Activated naive CD8-positive, alpha-beta T cell treated with anti-CD3 and anti-CD28 coated beads for 36 hours (primary cell): ENCODE results near the gene CAMK2N1. TPM values are rescaled to one million over a fixed set of nuclear protein-coding genes. Genes with fewer than 3 reads are reported as not detected.
"Not testable (repeated sequence)": the region's sequence is repeated elsewhere in the genome, so short reads cannot be mapped to it uniquely, and the experiment has no call there.

ENCODE experiments used
- DNase-seq: peaks from one replicate; pipeline ENCODE4 v3.0.0; 2021
- H3K27ac Mint-ChIP-seq: one replicate; pipeline ENCODE4 v1.8.0; 2022; ENCODE audit warnings: mild to moderate bottlenecking, moderate library complexity, mixed read lengths
- H3K27me3 Mint-ChIP-seq: one replicate; pipeline ENCODE4 v1.8.0; 2022; ENCODE audit warnings: mild to moderate bottlenecking, mixed read lengths
- H3K36me3 Mint-ChIP-seq: one replicate; pipeline ENCODE4 v1.8.0; 2021; ENCODE audit warnings: mild to moderate bottlenecking, mixed read lengths
- H3K4me1 Mint-ChIP-seq: one replicate; pipeline ENCODE4 v1.8.0; 2021; ENCODE audit warnings: mixed read lengths
- H3K4me3 Mint-ChIP-seq: one replicate; pipeline ENCODE4 v1.8.0; 2022; ENCODE audit warnings: mild to moderate bottlenecking, moderate library complexity, mixed read lengths
- H3K9me3 Mint-ChIP-seq: one replicate; pipeline ENCODE4 v1.8.0; 2022; ENCODE audit warnings: mixed read lengths
- total RNA-seq, 2 experiments: library from RNA; stranded (reverse); gene quantifications; one replicate each; pipeline ENCODE4 v1.2.3, GENCODE V29; 2021

Gene CAMK2N1
- total RNA-seq, 2 experiments from 2014 or later, result 0.25 to 0.52 TPM

- no peak for DNase-seq
- H3K27ac Mint-ChIP-seq, result no peak overlapping the region
- H3K27me3 Mint-ChIP-seq, result no peaks in the 10 kb centered on the region
- no peak overlapping the region for H3K4me3 Mint-ChIP-seq
- H3K9me3 Mint-ChIP-seq, result no peaks in the 10 kb centered on the region
- peaks cover 3% of the 10 kb centered on the region for H3K36me3 Mint-ChIP-seq
- H3K4me1 Mint-ChIP-seq, result peaks cover 13% of the 10 kb centered on the region
These were observed 19.5 kb upstream of the CAMK2N1 start for GRCh38 chr1:20505488-20505887.

- H3K4me1 Mint-ChIP-seq, result peaks cover 24% of the 10 kb centered on the region
- no peaks in the 10 kb centered on the region for H3K9me3 Mint-ChIP-seq
- H3K27ac Mint-ChIP-seq, result no peak overlapping the region
- H3K4me3 Mint-ChIP-seq, result no peak overlapping the region
- DNase-seq, result no peak
- H3K27me3 Mint-ChIP-seq, result no peaks in the 10 kb centered on the region
- H3K36me3 Mint-ChIP-seq, result peaks cover 10% of the 10 kb centered on the region
These were observed 14.7 kb upstream of the CAMK2N1 start for GRCh38 chr1:20500716-20501115.

- H3K27me3 Mint-ChIP-seq, result no peaks in the 10 kb centered on the region
- peaks cover 10% of the 10 kb centered on the region for H3K36me3 Mint-ChIP-seq
- no peak for DNase-seq
- peaks cover 31% of the 10 kb centered on the region for H3K4me1 Mint-ChIP-seq
- H3K9me3 Mint-ChIP-seq, result no peaks in the 10 kb centered on the region
- no peak overlapping the region for H3K27ac Mint-ChIP-seq
- no peak overlapping the region for H3K4me3 Mint-ChIP-seq
These were observed 13.7 kb upstream of the CAMK2N1 start for GRCh38 chr1:20499718-20500117.

- Mint-ChIP-seq H3K36me3 (peaks cover 8% of the 10 kb centered on the region), H3K27ac (no peak overlapping the region), H3K4me3 (no peak overlapping the region), H3K9me3 (no peaks in the 10 kb centered on the region), H3K4me1 (peaks cover 30% of the 10 kb centered on the region), H3K27me3 (no peaks in the 10 kb centered on the region)
- DNase-seq, result no peak
These were observed 13.1 kb upstream of the CAMK2N1 start for GRCh38 chr1:20499105-20499504.

- no peak overlapping the region for H3K27ac Mint-ChIP-seq
- H3K4me1 Mint-ChIP-seq, result peaks cover 28% of the 10 kb centered on the region
- H3K36me3 Mint-ChIP-seq, result peaks cover 7% of the 10 kb centered on the region
- H3K27me3 Mint-ChIP-seq, result no peaks in the 10 kb centered on the region
- no peak overlapping the region for H3K4me3 Mint-ChIP-seq
- no peaks in the 10 kb centered on the region for H3K9me3 Mint-ChIP-seq
- DNase-seq, result no peak
These were observed 12.1 kb upstream of the CAMK2N1 start for GRCh38 chr1:20498116-20498515.

GRCh38 chr1:20497506-20497905, 11.5 kb upstream of the CAMK2N1 start:
- Mint-ChIP-seq H3K4me1 (peaks cover 28% of the 10 kb centered on the region), H3K9me3 (no peaks in the 10 kb centered on the region), H3K36me3 (peaks cover 7% of the 10 kb centered on the region), H3K4me3 (no peak overlapping the region), H3K27me3 (no peaks in the 10 kb centered on the region), H3K27ac (no peak overlapping the region)
- no peak for DNase-seq

- DNase-seq, H3K9me3 Mint-ChIP-seq, H3K27me3 Mint-ChIP-seq, H3K4me3 Mint-ChIP-seq, H3K36me3 Mint-ChIP-seq: not testable (repeated sequence)
- H3K27ac Mint-ChIP-seq, result peak overlapping the region; percentile 3
- peaks cover 28% of the 10 kb centered on the region for H3K4me1 Mint-ChIP-seq
These were observed 10.8 kb upstream of the CAMK2N1 start for GRCh38 chr1:20496725-20497383.

- H3K27ac Mint-ChIP-seq, result peak overlapping the region; percentile 42
- peak; percentile 46 for DNase-seq
- H3K27me3 Mint-ChIP-seq, result no peaks in the 10 kb centered on the region
- H3K9me3 Mint-ChIP-seq, result no peaks in the 10 kb centered on the region
- peaks cover 7% of the 10 kb centered on the region for H3K36me3 Mint-ChIP-seq
- H3K4me3 Mint-ChIP-seq, result no peak overlapping the region
- H3K4me1 Mint-ChIP-seq, result peaks cover 28% of the 10 kb centered on the region
These were observed 10.2 kb upstream of the CAMK2N1 start for GRCh38 chr1:20496241-20496661.

GRCh38 chr1:20495661-20496060, 9.7 kb upstream of the CAMK2N1 start:
- no peaks in the 10 kb centered on the region for H3K27me3 Mint-ChIP-seq
- peaks cover 28% of the 10 kb centered on the region for H3K4me1 Mint-ChIP-seq
- no peak overlapping the region for H3K4me3 Mint-ChIP-seq
- H3K36me3 Mint-ChIP-seq, result peaks cover 7% of the 10 kb centered on the region
- peak overlapping the region; percentile 42 for H3K27ac Mint-ChIP-seq
- no peak for DNase-seq
- H3K9me3 Mint-ChIP-seq, result no peaks in the 10 kb centered on the region

GRCh38 chr1:20494609-20495311, 8.8 kb upstream of the CAMK2N1 start:
- no peaks in the 10 kb centered on the region for H3K9me3 Mint-ChIP-seq
- peaks cover 3% of the 10 kb centered on the region for H3K27me3 Mint-ChIP-seq
- no peak overlapping the region for H3K4me3 Mint-ChIP-seq
- H3K36me3 Mint-ChIP-seq, result peaks cover 7% of the 10 kb centered on the region
- H3K27ac Mint-ChIP-seq, result no peak overlapping the region
- DNase-seq, result no peak
- H3K4me1 Mint-ChIP-seq, result peaks cover 28% of the 10 kb centered on the region

GRCh38 chr1:20493839-20494608, 8.0 kb upstream of the CAMK2N1 start:
- Mint-ChIP-seq H3K4me1 (peaks cover 28% of the 10 kb centered on the region), H3K27me3 (peaks cover 10% of the 10 kb centered on the region), H3K27ac (no peak overlapping the region), H3K36me3 (peaks cover 7% of the 10 kb centered on the region), H3K9me3 (no peaks in the 10 kb centered on the region), H3K4me3 (no peak overlapping the region)
- peak; percentile 74 for DNase-seq

- Mint-ChIP-seq H3K27me3 (peaks cover 16% of the 10 kb centered on the region), H3K27ac (no peak overlapping the region), H3K36me3 (peaks cover 7% of the 10 kb centered on the region), H3K4me1 (peaks cover 28% of the 10 kb centered on the region), H3K4me3 (no peak overlapping the region), H3K9me3 (no peaks in the 10 kb centered on the region)
- DNase-seq, result no peak
These were observed 7.3 kb upstream of the CAMK2N1 start for GRCh38 chr1:20493309-20493708.

- Mint-ChIP-seq H3K9me3 (no peaks in the 10 kb centered on the region), H3K27me3 (peaks cover 22% of the 10 kb centered on the region), H3K4me1 (peaks cover 28% of the 10 kb centered on the region), H3K36me3 (peaks cover 7% of the 10 kb centered on the region), H3K27ac (no peak overlapping the region), H3K4me3 (no peak overlapping the region)
- DNase-seq, result no peak
These were observed 6.7 kb upstream of the CAMK2N1 start for GRCh38 chr1:20492751-20493150.

GRCh38 chr1:20491866-20492265, 5.9 kb upstream of the CAMK2N1 start:
- Mint-ChIP-seq H3K4me3 (no peak overlapping the region), H3K9me3 (no peaks in the 10 kb centered on the region), H3K36me3 (peaks cover 4% of the 10 kb centered on the region), H3K27ac (no peak overlapping the region), H3K4me1 (peaks cover 23% of the 10 kb centered on the region), H3K27me3 (peaks cover 31% of the 10 kb centered on the region)
- DNase-seq, result no peak

GRCh38 chr1:20491178-20491577, 5.2 kb upstream of the CAMK2N1 start:
- H3K9me3 Mint-ChIP-seq, result no peaks in the 10 kb centered on the region
- no peaks in the 10 kb centered on the region for H3K36me3 Mint-ChIP-seq
- peaks cover 17% of the 10 kb centered on the region for H3K4me1 Mint-ChIP-seq
- H3K27me3 Mint-ChIP-seq, result peaks cover 31% of the 10 kb centered on the region
- DNase-seq, result no peak
- no peak overlapping the region for H3K4me3 Mint-ChIP-seq
- H3K27ac Mint-ChIP-seq, result no peak overlapping the region
